Measurements from ENCODE around the gene BUD31.

BUD31 gene

DNA sequence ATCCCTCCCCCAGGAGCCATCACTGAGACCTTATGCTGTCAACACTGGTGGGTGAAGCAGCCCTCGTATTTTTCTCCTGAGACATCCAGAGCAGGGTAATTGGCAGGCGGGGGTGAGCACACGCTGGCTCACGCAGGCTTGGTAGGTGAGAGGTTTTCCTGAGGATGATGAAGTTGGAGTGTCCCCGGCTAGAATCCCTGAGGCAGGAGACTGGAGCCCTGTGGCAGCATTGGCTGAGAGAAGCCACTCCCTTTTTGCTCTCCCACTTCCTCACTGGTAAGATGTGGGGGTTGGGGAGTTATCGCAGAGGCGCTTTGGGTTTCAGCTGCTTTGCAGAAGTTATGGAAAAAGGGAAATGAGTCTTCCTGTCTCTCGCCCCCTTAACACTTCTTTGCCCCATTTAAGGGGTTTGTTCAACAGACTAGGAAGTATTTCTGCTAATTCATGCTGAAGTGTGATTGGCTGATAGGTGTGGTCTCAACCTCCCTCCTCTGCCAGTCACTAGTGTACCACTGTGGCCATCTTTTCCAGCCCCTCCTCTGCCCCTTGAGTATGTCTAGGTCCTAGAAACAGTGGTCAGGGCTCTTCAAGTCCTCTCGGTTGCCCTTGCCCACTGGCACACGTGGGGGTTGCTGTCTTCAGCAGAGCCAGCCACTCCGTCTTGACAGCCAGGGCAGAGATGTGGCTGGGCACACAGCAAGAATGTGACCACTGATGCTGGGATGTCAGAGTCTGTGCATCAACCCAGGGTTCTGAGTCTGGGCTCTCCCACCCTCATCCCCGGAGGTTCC is 28.5 kb upstream of the BUD31 start:
- Histone ChIP-seq H3K79me2 (ENCODE audit: control insufficient read depth, insufficient read depth, low read length, poor library complexity) (peaks cover 5% of the 10 kb centered on the region), H3K14ac (ENCODE audit: low read length) (peak overlapping the region; percentile 17)
- WGBS (ENCODE audit: extremely low coverage, insufficient coverage, insufficient read length): no CpG with 5 or more reads among the region's 12 CpGs

DNA sequence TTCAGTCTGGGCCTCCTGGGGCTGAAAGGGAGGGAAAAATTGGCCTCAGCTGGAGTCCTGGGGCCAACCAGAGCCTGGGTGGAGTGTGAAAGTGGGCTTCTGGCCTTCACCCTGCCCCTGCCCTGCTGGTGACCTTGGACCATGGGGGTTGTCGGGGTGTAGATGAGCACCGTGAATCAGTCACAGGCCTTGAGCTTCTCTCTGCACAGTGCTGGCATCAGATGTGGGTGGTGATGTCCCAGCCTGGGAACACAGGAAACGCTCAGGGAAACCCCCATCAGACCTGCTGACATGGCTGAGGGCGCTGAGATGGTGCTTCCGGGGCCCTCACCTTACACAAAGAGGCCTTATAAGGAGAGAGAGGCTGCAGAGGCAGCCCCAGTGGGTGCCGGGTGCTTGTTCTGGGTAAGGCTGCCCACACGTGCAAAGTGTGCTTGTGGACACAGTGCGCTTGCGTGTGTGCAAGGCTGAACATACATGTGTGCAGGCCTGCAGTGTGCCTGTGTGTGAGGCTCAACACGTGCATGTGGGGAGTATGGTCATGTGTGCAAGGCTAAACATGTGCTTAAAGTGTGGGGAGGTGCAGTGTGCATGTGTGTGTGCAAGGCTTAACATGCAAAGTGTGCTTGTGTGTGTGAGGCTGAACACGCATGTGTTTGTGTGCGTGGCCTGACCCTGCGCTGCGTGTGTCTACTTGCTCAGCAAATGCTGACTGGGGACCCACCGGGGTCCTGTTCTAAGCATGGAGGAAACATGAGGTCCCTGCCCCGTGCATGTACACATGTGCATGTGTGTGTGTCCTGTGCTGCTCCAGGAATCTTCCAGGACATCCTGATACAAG is 27.7 kb upstream of the BUD31 start:
- Histone ChIP-seq H3K9me3 (ENCODE audit: insufficient read depth, low read depth, low read length) (peaks cover 2% of the 10 kb centered on the region), H3K14ac (ENCODE audit: low read length) (no peak overlapping the region), H3K4me2 (ENCODE audit: low read length) (no peak overlapping the region), H3K23ac (ENCODE audit: low read length) (no peak overlapping the region), H2BK120ac (ENCODE audit: insufficient read depth, low read length, poor library complexity) (no peak overlapping the region), H4K91ac (ENCODE audit: low read depth, low read length) (peak overlapping the region; percentile 7), H2BK12ac (ENCODE audit: low read length) (no peak overlapping the region), H3K4ac (ENCODE audit: low read depth, low read length) (peak overlapping the region; percentile 5), H3K4me3 (ENCODE audit: low read depth, low read length) (no peak overlapping the region), H2BK5ac (ENCODE audit: low read depth, low read length, poor library complexity) (no peak overlapping the region), H2AFZ (ENCODE audit: insufficient read depth, low read length, poor library complexity) (no peak overlapping the region), H3K27me3 (ENCODE audit: insufficient read depth, low read length) (no peaks in the 10 kb centered on the region), H3K79me1 (ENCODE audit: low read length) (peaks cover 9% of the 10 kb centered on the region), H3K9ac (ENCODE audit: low read length) (peak overlapping the region; percentile 8), H3K79me2 (ENCODE audit: control insufficient read depth, insufficient read depth, low read length, poor library complexity) (peaks cover 5% of the 10 kb centered on the region), H3K18ac (ENCODE audit: low read length) (peak overlapping the region; percentile 15), H4K8ac (ENCODE audit: low read depth, low read length) (no peak overlapping the region), H4K12ac (ENCODE audit: low read depth, low read length) (no peak overlapping the region), H2AK5ac (ENCODE audit: low read length) (no peak overlapping the region), H3K27ac (ENCODE audit: low read depth, low read length) (no peak overlapping the region), H3K4me1 (ENCODE audit: control insufficient read depth in 1 of 2, insufficient read depth in 2 of 2, low read length in 2 of 2) (peaks cover 9 to 11% of the 10 kb centered on the region in 2 experiments), H3K36me3 (ENCODE audit: control insufficient read depth in 1 of 2, insufficient read depth in 2 of 2, low read length in 2 of 2) (peaks cover 36 to 40% of the 10 kb centered on the region in 2 experiments)
- no CpG with 5 or more reads among the region's 16 CpGs for WGBS (ENCODE audit: extremely low coverage, insufficient coverage, insufficient read length)
- peak; percentile 40 to 53 for DNase-seq

More for the DNA sequence above, 28.5 kb upstream of the BUD31 start:
- Histone ChIP-seq H4K8ac (ENCODE audit: low read depth, low read length) (no peak overlapping the region), H2AFZ (ENCODE audit: insufficient read depth, low read length, poor library complexity) (no peak overlapping the region), H3K23ac (ENCODE audit: low read length) (no peak overlapping the region), H2AK5ac (ENCODE audit: low read length) (no peak overlapping the region), H3K4me3 (ENCODE audit: low read depth, low read length) (no peak overlapping the region), H3K18ac (ENCODE audit: low read length) (peak overlapping the region; percentile 38), H3K4me1 (ENCODE audit: control insufficient read depth in 1 of 2, insufficient read depth in 2 of 2, low read length in 2 of 2) (peaks cover 9 to 11% of the 10 kb centered on the region in 2 experiments), H3K79me1 (ENCODE audit: low read length) (peaks cover 9% of the 10 kb centered on the region), H3K9ac (ENCODE audit: low read length) (no peak overlapping the region), H4K91ac (ENCODE audit: low read depth, low read length) (peak overlapping the region; percentile 7), H2BK12ac (ENCODE audit: low read length) (peak overlapping the region; percentile 17), H3K27me3 (ENCODE audit: insufficient read depth, low read length) (no peaks in the 10 kb centered on the region), H3K27ac (ENCODE audit: low read depth, low read length) (no peak overlapping the region), H4K12ac (ENCODE audit: low read depth, low read length) (peak overlapping the region; percentile 46), H3K4ac (ENCODE audit: low read depth, low read length) (peak overlapping the region; percentile 42), H3K9me3 (ENCODE audit: insufficient read depth, low read depth, low read length) (peaks cover 2% of the 10 kb centered on the region), H2BK5ac (ENCODE audit: low read depth, low read length, poor library complexity) (no peak overlapping the region), H3K4me2 (ENCODE audit: low read length) (no peak overlapping the region), H2BK120ac (ENCODE audit: insufficient read depth, low read length, poor library complexity) (peak overlapping the region; percentile 68), H3K36me3 (ENCODE audit: control insufficient read depth in 1 of 2, insufficient read depth in 2 of 2, low read length in 2 of 2) (peaks cover 31 to 35% of the 10 kb centered on the region in 2 experiments)
- peak; percentile 67 to 81 for DNase-seq

DNA sequence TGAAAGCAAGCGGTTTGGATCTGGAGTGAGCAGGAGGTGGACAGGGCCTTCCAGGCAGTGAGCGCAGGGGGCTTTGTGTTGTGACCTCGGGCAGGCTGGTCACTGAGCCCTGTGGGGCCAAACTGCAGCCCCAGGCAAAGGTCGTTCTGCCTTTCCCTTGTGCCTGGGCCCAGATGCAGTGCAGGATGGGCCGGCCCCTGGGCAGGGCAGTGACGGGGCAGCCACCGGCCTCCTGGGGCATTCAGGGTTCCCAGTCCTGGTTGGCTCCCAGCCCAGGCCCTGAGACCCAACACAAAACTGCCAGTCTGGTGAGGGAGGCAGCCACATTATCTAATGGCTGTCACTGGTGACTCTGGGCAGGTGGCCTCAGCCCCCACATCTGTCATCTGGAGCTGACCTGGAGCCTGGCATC is 27.1 kb upstream of the BUD31 start:
- Histone ChIP-seq H3K23ac (ENCODE audit: low read length) (no peak overlapping the region), H2BK5ac (ENCODE audit: low read depth, low read length, poor library complexity) (no peak overlapping the region), H3K36me3 (ENCODE audit: control insufficient read depth in 1 of 2, insufficient read depth in 2 of 2, low read length in 2 of 2) (peaks cover 42 to 46% of the 10 kb centered on the region in 2 experiments), H3K4me3 (ENCODE audit: low read depth, low read length) (no peak overlapping the region), H3K18ac (ENCODE audit: low read length) (no peak overlapping the region), H2BK120ac (ENCODE audit: insufficient read depth, low read length, poor library complexity) (no peak overlapping the region), H4K91ac (ENCODE audit: low read depth, low read length) (no peak overlapping the region), H4K12ac (ENCODE audit: low read depth, low read length) (no peak overlapping the region), H3K27ac (ENCODE audit: low read depth, low read length) (no peak overlapping the region), H3K79me1 (ENCODE audit: low read length) (peaks cover 9% of the 10 kb centered on the region), H3K4me2 (ENCODE audit: low read length) (no peak overlapping the region), H4K8ac (ENCODE audit: low read depth, low read length) (no peak overlapping the region), H3K79me2 (ENCODE audit: control insufficient read depth, insufficient read depth, low read length, poor library complexity) (peaks cover 3% of the 10 kb centered on the region), H3K9me3 (ENCODE audit: insufficient read depth, low read depth, low read length) (peaks cover 4% of the 10 kb centered on the region), H3K4ac (ENCODE audit: low read depth, low read length) (no peak overlapping the region), H3K9ac (ENCODE audit: low read length) (no peak overlapping the region), H3K4me1 (ENCODE audit: control insufficient read depth in 1 of 2, insufficient read depth in 2 of 2, low read length in 2 of 2) (peaks cover 9 to 11% of the 10 kb centered on the region in 2 experiments), H3K27me3 (ENCODE audit: insufficient read depth, low read length) (no peaks in the 10 kb centered on the region), H2BK12ac (ENCODE audit: low read length) (no peak overlapping the region), H2AK5ac (ENCODE audit: low read length) (no peak overlapping the region), H3K14ac (ENCODE audit: low read length) (no peak overlapping the region), H2AFZ (ENCODE audit: insufficient read depth, low read length, poor library complexity) (no peak overlapping the region)
- no peak for DNase-seq
- no CpG with 5 or more reads among the region's 7 CpGs for WGBS (ENCODE audit: extremely low coverage, insufficient coverage, insufficient read length)

DNA sequence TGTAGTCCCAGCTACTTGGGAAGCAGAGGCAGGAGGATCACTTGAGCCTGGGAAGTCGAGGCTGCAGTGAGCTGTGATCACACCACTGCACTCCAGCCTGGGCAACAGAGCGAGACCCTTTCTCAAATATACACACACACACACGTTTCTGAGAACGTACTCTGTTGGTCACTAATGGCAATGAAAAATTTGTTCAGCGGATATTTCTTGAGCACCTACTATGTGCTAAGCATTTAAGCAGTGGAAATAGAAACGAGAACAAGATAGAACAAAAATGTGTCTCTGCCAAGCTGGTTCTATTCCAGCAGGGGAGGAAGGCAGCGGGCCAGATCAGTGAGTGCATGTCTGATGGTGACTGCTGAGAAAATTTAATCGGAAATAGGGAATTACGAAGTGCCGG is 25.6 kb upstream of the BUD31 start:
- no CpG with 5 or more reads among the region's 10 CpGs for WGBS (ENCODE audit: extremely low coverage, insufficient coverage, insufficient read length)
- no peak overlapping the region for H4K91ac ChIP-seq (ENCODE audit: low read depth, low read length)
- peaks cover 9% of the 10 kb centered on the region for H3K79me1 ChIP-seq (ENCODE audit: low read length)
- H2BK120ac ChIP-seq (ENCODE audit: insufficient read depth, low read length, poor library complexity): no peak overlapping the region
- H2AFZ ChIP-seq (ENCODE audit: insufficient read depth, low read length, poor library complexity): no peak overlapping the region
- H3K9me3 ChIP-seq (ENCODE audit: insufficient read depth, low read depth, low read length): peaks cover 5% of the 10 kb centered on the region
- no peak overlapping the region for H3K18ac ChIP-seq (ENCODE audit: low read length)
- H3K23ac ChIP-seq (ENCODE audit: low read length): no peak overlapping the region
- no peak overlapping the region for H4K12ac ChIP-seq (ENCODE audit: low read depth, low read length)
- no peak overlapping the region for H3K9ac ChIP-seq (ENCODE audit: low read length)
- H3K4me3 ChIP-seq (ENCODE audit: low read depth, low read length): no peak overlapping the region
- H3K14ac ChIP-seq (ENCODE audit: low read length): no peak overlapping the region
- no peak overlapping the region for H4K8ac ChIP-seq (ENCODE audit: low read depth, low read length)
- no peak overlapping the region for H3K4me2 ChIP-seq (ENCODE audit: low read length)
- peaks cover 9 to 11% of the 10 kb centered on the region in 2 experiments for H3K4me1 ChIP-seq (ENCODE audit: control insufficient read depth in 1 of 2, insufficient read depth in 2 of 2, low read length in 2 of 2)
- no peak overlapping the region for H2BK12ac ChIP-seq (ENCODE audit: low read length)
- DNase-seq: no peak
- H3K79me2 ChIP-seq (ENCODE audit: control insufficient read depth, insufficient read depth, low read length, poor library complexity): peaks cover 3% of the 10 kb centered on the region
- H3K27me3 ChIP-seq (ENCODE audit: insufficient read depth, low read length): no peaks in the 10 kb centered on the region
- peaks cover 45 to 48% of the 10 kb centered on the region in 2 experiments for H3K36me3 ChIP-seq (ENCODE audit: control insufficient read depth in 1 of 2, insufficient read depth in 2 of 2, low read length in 2 of 2)
- H2AK5ac ChIP-seq (ENCODE audit: low read length): no peak overlapping the region
- no peak overlapping the region for H2BK5ac ChIP-seq (ENCODE audit: low read depth, low read length, poor library complexity)
- no peak overlapping the region for H3K4ac ChIP-seq (ENCODE audit: low read depth, low read length)
- H3K27ac ChIP-seq (ENCODE audit: low read depth, low read length): no peak overlapping the region
